Loucy (cell line): ENCODE data around the gene MYOM3.

Experiments used
- EZH2phosphoT487 ChIP-seq: fragments of 200-600 bp; IDR thresholded peaks from 2 replicates; pipeline ENCODE4 v1.6.1; 2018; ENCODE audit warnings: antibody characterized with exemption, mild to moderate bottlenecking, moderate library complexity, borderline replicate concordance
- TF ChIP-seq, protein P1 (sequence below): fragments of 200-600 bp; sonication (generic); conservative IDR thresholded peaks from 2 replicates; pipeline ENCODE4 v1.5.1; 2014; ENCODE audit warnings: mild to moderate bottlenecking, antibody characterized with exemption, low read length

DNA sequence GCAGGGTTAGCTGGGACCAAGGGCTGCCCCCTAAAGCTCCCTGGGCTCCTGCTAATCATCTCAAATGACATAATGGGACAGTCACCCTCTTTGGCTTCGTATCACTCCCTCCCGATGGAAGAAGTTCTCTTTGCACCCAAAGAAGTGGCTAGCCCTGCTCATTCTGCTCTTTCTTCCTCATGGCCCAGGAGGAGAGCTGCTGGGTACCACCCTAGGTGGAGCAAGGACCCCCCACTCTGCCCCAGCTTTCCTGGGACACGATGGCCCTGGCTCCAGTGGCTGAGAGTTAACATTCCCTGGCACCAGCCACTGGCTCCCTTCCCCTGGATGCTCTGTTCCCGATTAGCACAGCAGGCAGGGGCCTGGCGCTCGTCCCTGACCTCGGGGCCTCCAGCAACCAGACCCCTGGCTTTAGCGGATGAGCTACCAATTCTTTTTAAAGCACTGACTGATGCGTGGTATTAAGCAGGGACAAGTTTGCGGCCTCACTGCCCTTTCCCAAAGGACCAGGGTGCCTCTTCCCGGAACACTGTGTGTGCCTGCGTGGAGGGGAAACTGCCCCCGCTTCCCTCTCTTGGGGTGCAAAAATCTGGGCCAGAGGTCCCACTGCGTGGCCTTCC lies 1.2 kb downstream of the MYOM3 start:
- TF ChIP-seq, protein P1, sequence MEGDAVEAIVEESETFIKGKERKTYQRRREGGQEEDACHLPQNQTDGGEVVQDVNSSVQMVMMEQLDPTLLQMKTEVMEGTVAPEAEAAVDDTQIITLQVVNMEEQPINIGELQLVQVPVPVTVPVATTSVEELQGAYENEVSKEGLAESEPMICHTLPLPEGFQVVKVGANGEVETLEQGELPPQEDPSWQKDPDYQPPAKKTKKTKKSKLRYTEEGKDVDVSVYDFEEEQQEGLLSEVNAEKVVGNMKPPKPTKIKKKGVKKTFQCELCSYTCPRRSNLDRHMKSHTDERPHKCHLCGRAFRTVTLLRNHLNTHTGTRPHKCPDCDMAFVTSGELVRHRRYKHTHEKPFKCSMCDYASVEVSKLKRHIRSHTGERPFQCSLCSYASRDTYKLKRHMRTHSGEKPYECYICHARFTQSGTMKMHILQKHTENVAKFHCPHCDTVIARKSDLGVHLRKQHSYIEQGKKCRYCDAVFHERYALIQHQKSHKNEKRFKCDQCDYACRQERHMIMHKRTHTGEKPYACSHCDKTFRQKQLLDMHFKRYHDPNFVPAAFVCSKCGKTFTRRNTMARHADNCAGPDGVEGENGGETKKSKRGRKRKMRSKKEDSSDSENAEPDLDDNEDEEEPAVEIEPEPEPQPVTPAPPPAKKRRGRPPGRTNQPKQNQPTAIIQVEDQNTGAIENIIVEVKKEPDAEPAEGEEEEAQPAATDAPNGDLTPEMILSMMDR, result no peak
- no peak for TF ChIP-seq EZH2phosphoT487
